Peyer's patch (tissue), 4 donors: ENCODE results near the gene CRB2.
"Not testable (repeated sequence)": the region's sequence is repeated elsewhere in the genome, so short reads cannot be mapped to it uniquely, and the experiment has no call there.

ENCODE experiments used
- CTCF ChIP-seq, 6 experiments: fragments of 450-650 bp in 4 of 6; fragments of 200-600 bp in 2 of 6; sonication (generic) in 1 of 6; IDR thresholded peaks; one replicate each; pipeline ENCODE4 v1.5.1; 2017 to 2019; ENCODE audit warnings: antibody characterized with exemption in 6 of 6, mild to moderate bottlenecking in 3 of 6, moderate library complexity in 1 of 6
- POLR2A ChIP-seq, 2 donors: fragments of 450-650 bp; IDR thresholded peaks; one replicate each; pipeline ENCODE4 v1.5.1; 2017; ENCODE audit warnings: antibody characterized with exemption in 2 of 2, mild to moderate bottlenecking in 2 of 2, moderate library complexity in 2 of 2

DNA sequence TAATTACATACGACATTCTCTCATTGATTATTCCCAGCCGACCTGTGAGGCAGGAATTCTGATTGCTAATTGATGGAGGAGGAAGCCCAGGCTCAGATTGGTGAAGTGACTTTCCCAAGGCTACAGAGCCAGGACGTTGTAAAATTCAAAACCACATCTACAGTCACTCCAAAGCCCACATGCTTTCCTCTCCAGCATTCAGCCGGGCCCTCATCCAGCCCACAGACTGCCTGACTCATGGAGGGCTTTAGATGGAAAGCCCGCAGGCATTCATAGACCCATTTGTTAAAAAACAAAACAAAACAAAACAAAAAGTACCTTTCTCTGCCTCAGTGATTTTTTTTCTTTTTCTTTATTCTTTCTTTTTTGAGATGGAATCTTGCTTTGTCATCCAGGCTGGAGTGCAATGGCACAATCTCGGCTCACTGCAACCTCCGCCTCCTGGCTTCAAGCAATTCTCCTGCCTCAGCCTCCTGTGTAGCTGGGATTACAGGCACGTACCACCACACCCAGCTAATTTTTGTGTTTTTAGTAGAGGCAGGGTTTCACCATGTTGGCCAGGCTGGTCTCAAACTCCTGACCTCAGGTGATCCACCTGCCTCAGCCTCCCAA is 22.8 kb upstream of the CRB2 start:
- TF ChIP-seq CTCF, POLR2A (IDR thresholded peaks at IDR 0.05): not testable (repeated sequence)
